ENCODE results near the gene GOLGA8S. TPM values are rescaled to one million over a fixed set of nuclear protein-coding genes. Genes with fewer than 3 reads are reported as not detected.
"Not testable (repeated sequence)": the region's sequence is repeated elsewhere in the genome, so short reads cannot be mapped to it uniquely, and the experiment has no call there.

The GOLGA8S gene
- 0.01 TPM for polyA plus RNA-seq (2013, experiment 1 of 2)
- polyA plus RNA-seq (2013, experiment 2 of 2), result not detected

GRCh38 chr15:23354448-23354847 lies at the start of gene GOLGA8S:
TSS of gene GOLGA8S (plus strand) at chr15:23354748. CDS start at chr15:23354810, 62 bp downstream.
- H3K9ac ChIP-seq (ENCODE audit: low read length); H3K56ac ChIP-seq (ENCODE audit: low read length); H2AK5ac ChIP-seq (ENCODE audit: low read length); H3K27me3 ChIP-seq (ENCODE audit: insufficient read depth, low read length, poor library complexity); H3K4me3 ChIP-seq (ENCODE audit: low read length); H2BK5ac ChIP-seq (ENCODE audit: low read length); H4K8ac ChIP-seq (ENCODE audit: low read depth, low read length); H3K79me1 ChIP-seq (ENCODE audit: low read length); H3K36me3 ChIP-seq (ENCODE audit: control insufficient read depth, insufficient read depth, low read length); H3K4ac ChIP-seq (ENCODE audit: low read depth, low read length); H2BK15ac ChIP-seq (replicated peaks; ENCODE audit: low read depth); H3K4me2 ChIP-seq (ENCODE audit: low read length); H2BK120ac ChIP-seq (ENCODE audit: low read depth, low read length); H3K4me1 ChIP-seq (ENCODE audit: control insufficient read depth, low read depth, low read length); H3K79me2 ChIP-seq (ENCODE audit: control insufficient read depth, insufficient read depth, low read length); DNase-seq; H3K27ac ChIP-seq (ENCODE audit: low read depth, low read length); H4K5ac ChIP-seq (ENCODE audit: low read length); H3K23ac ChIP-seq (ENCODE audit: low read length); H3K18ac ChIP-seq (ENCODE audit: low read length): not testable (repeated sequence)
- WGBS (ENCODE audit: extremely low coverage, insufficient coverage, low lambda C conversion rate), result no CpG with 5 or more reads among the region's 8 CpGs

GRCh38 chr15:23304805-23305204 lies 49.7 kb upstream of the GOLGA8S start:
- not testable (repeated sequence) for H4K8ac ChIP-seq (ENCODE audit: low read depth, low read length); H3K4me2 ChIP-seq (ENCODE audit: low read length); H2BK120ac ChIP-seq (ENCODE audit: low read depth, low read length); H4K5ac ChIP-seq (ENCODE audit: low read length); H3K27ac ChIP-seq (ENCODE audit: low read depth, low read length); H3K79me2 ChIP-seq (ENCODE audit: control insufficient read depth, insufficient read depth, low read length); H3K18ac ChIP-seq (ENCODE audit: low read length); H2AK5ac ChIP-seq (ENCODE audit: low read length); H2BK5ac ChIP-seq (ENCODE audit: low read length); H3K4ac ChIP-seq (ENCODE audit: low read depth, low read length); H3K36me3 ChIP-seq (ENCODE audit: control insufficient read depth, insufficient read depth, low read length); H2BK15ac ChIP-seq (replicated peaks; ENCODE audit: low read depth); DNase-seq; H3K4me1 ChIP-seq (ENCODE audit: control insufficient read depth, low read depth, low read length); H3K23ac ChIP-seq (ENCODE audit: low read length); H3K4me3 ChIP-seq (ENCODE audit: low read length); H3K79me1 ChIP-seq (ENCODE audit: low read length); H3K27me3 ChIP-seq (ENCODE audit: insufficient read depth, low read length, poor library complexity)
- peak overlapping the region; percentile 10 for H3K56ac ChIP-seq (ENCODE audit: low read length)
- no CpG with 5 or more reads among the region's 4 CpGs for WGBS (ENCODE audit: extremely low coverage, insufficient coverage, low lambda C conversion rate)
- H3K9ac ChIP-seq (ENCODE audit: low read length), result peak overlapping the region; percentile 9

- DNase-seq; H3K79me2 ChIP-seq (ENCODE audit: control insufficient read depth, insufficient read depth, low read length); H3K18ac ChIP-seq (ENCODE audit: low read length); H3K27me3 ChIP-seq (ENCODE audit: insufficient read depth, low read length, poor library complexity); H4K8ac ChIP-seq (ENCODE audit: low read depth, low read length); H3K23ac ChIP-seq (ENCODE audit: low read length); H3K36me3 ChIP-seq (ENCODE audit: control insufficient read depth, insufficient read depth, low read length); H3K9ac ChIP-seq (ENCODE audit: low read length); H3K4me1 ChIP-seq (ENCODE audit: control insufficient read depth, low read depth, low read length); H2BK5ac ChIP-seq (ENCODE audit: low read length); H2AK5ac ChIP-seq (ENCODE audit: low read length); H2BK15ac ChIP-seq (replicated peaks; ENCODE audit: low read depth); H3K4me3 ChIP-seq (ENCODE audit: low read length); H3K79me1 ChIP-seq (ENCODE audit: low read length); H3K56ac ChIP-seq (ENCODE audit: low read length); H3K4me2 ChIP-seq (ENCODE audit: low read length); H2BK120ac ChIP-seq (ENCODE audit: low read depth, low read length); H4K5ac ChIP-seq (ENCODE audit: low read length); H3K4ac ChIP-seq (ENCODE audit: low read depth, low read length); H3K27ac ChIP-seq (ENCODE audit: low read depth, low read length): not testable (repeated sequence)
- WGBS (ENCODE audit: extremely low coverage, insufficient coverage, low lambda C conversion rate), result no CpG with 5 or more reads among the region's 7 CpGs
Measured at GRCh38 chr15:23305921-23306320, 48.6 kb upstream of the GOLGA8S start.

- H3K79me1 ChIP-seq (ENCODE audit: low read length); H3K56ac ChIP-seq (ENCODE audit: low read length); H3K4ac ChIP-seq (ENCODE audit: low read depth, low read length); DNase-seq; H3K27me3 ChIP-seq (ENCODE audit: insufficient read depth, low read length, poor library complexity); H2BK15ac ChIP-seq (replicated peaks; ENCODE audit: low read depth); H3K36me3 ChIP-seq (ENCODE audit: control insufficient read depth, insufficient read depth, low read length); H3K27ac ChIP-seq (ENCODE audit: low read depth, low read length); H2BK5ac ChIP-seq (ENCODE audit: low read length); H2AK5ac ChIP-seq (ENCODE audit: low read length); H4K5ac ChIP-seq (ENCODE audit: low read length); H3K18ac ChIP-seq (ENCODE audit: low read length); H2BK120ac ChIP-seq (ENCODE audit: low read depth, low read length); H3K4me1 ChIP-seq (ENCODE audit: control insufficient read depth, low read depth, low read length); H3K4me2 ChIP-seq (ENCODE audit: low read length); H3K23ac ChIP-seq (ENCODE audit: low read length); H3K4me3 ChIP-seq (ENCODE audit: low read length); H3K9ac ChIP-seq (ENCODE audit: low read length); H3K79me2 ChIP-seq (ENCODE audit: control insufficient read depth, insufficient read depth, low read length); H4K8ac ChIP-seq (ENCODE audit: low read depth, low read length): not testable (repeated sequence)
- WGBS (ENCODE audit: extremely low coverage, insufficient coverage, low lambda C conversion rate), result no CpG with 5 or more reads among the region's 13 CpGs
Measured at GRCh38 chr15:23311233-23311632, 43.3 kb upstream of the GOLGA8S start.

- not testable (repeated sequence) for H3K27ac ChIP-seq (ENCODE audit: low read depth, low read length); H3K36me3 ChIP-seq (ENCODE audit: control insufficient read depth, insufficient read depth, low read length); H3K4me1 ChIP-seq (ENCODE audit: control insufficient read depth, low read depth, low read length); H2BK5ac ChIP-seq (ENCODE audit: low read length); H3K27me3 ChIP-seq (ENCODE audit: insufficient read depth, low read length, poor library complexity); H3K56ac ChIP-seq (ENCODE audit: low read length); H3K4me2 ChIP-seq (ENCODE audit: low read length); H3K79me1 ChIP-seq (ENCODE audit: low read length); H3K23ac ChIP-seq (ENCODE audit: low read length); H3K18ac ChIP-seq (ENCODE audit: low read length); H3K79me2 ChIP-seq (ENCODE audit: control insufficient read depth, insufficient read depth, low read length); DNase-seq; H3K4me3 ChIP-seq (ENCODE audit: low read length); H4K8ac ChIP-seq (ENCODE audit: low read depth, low read length); H2BK15ac ChIP-seq (replicated peaks; ENCODE audit: low read depth); H2BK120ac ChIP-seq (ENCODE audit: low read depth, low read length); H3K4ac ChIP-seq (ENCODE audit: low read depth, low read length); H2AK5ac ChIP-seq (ENCODE audit: low read length); H4K5ac ChIP-seq (ENCODE audit: low read length); H3K9ac ChIP-seq (ENCODE audit: low read length)
- no CpG with 5 or more reads among the region's 7 CpGs for WGBS (ENCODE audit: extremely low coverage, insufficient coverage, low lambda C conversion rate)
Measured at GRCh38 chr15:23334096-23334495, 20.5 kb upstream of the GOLGA8S start, which contains the start of gene GOLGA6L26. TSS of gene GOLGA6L26 (minus strand) at chr15:23334196. CDS start at chr15:23334135, 61 bp downstream.

- not testable (repeated sequence) for H3K23ac ChIP-seq (ENCODE audit: low read length); H3K4me1 ChIP-seq (ENCODE audit: control insufficient read depth, low read depth, low read length); DNase-seq
Measured at GRCh38 chr15:23362622-23363021, 8.1 kb downstream of the GOLGA8S start.

More at GRCh38 chr15:23362622-23363021, 8.1 kb downstream of the GOLGA8S start:
- H4K5ac ChIP-seq (ENCODE audit: low read length); H3K4me3 ChIP-seq (ENCODE audit: low read length); H3K79me2 ChIP-seq (ENCODE audit: control insufficient read depth, insufficient read depth, low read length); H3K4me2 ChIP-seq (ENCODE audit: low read length); H3K27ac ChIP-seq (ENCODE audit: low read depth, low read length); H2BK5ac ChIP-seq (ENCODE audit: low read length); H3K36me3 ChIP-seq (ENCODE audit: control insufficient read depth, insufficient read depth, low read length); H3K18ac ChIP-seq (ENCODE audit: low read length); H3K9ac ChIP-seq (ENCODE audit: low read length); H2BK15ac ChIP-seq (replicated peaks; ENCODE audit: low read depth); H3K56ac ChIP-seq (ENCODE audit: low read length); H3K27me3 ChIP-seq (ENCODE audit: insufficient read depth, low read length, poor library complexity); H3K79me1 ChIP-seq (ENCODE audit: low read length); H4K8ac ChIP-seq (ENCODE audit: low read depth, low read length); H3K4ac ChIP-seq (ENCODE audit: low read depth, low read length); H2BK120ac ChIP-seq (ENCODE audit: low read depth, low read length); H2AK5ac ChIP-seq (ENCODE audit: low read length): not testable (repeated sequence)
- no CpG with 5 or more reads among the region's 5 CpGs for WGBS (ENCODE audit: extremely low coverage, insufficient coverage, low lambda C conversion rate)

Data from mesendoderm (in vitro differentiated cells).